GM12892 (cell line): ENCODE results near the gene TMED5. TPM values are rescaled to one million over a fixed set of nuclear protein-coding genes. Genes with fewer than 3 reads are reported as not detected.
"Not testable (repeated sequence)": the region's sequence is repeated elsewhere in the genome, so short reads cannot be mapped to it uniquely, and the experiment has no call there.

Experiments used
- DNase-seq: peaks from one replicate; pipeline ENCODE4 v3.0.0; 2011; ENCODE audit not compliant: insufficient read length
- FAIRE-seq: peaks from 2 replicates; lab custom pipeline; 2011; peaks lifted over from hg19 to GRCh38; lab: Jason Lieb, UNC
- POLR2A ChIP-seq: IDR thresholded peaks from 2 replicates; pipeline ENCODE4 v1.6.1; 2011; ENCODE audit warnings: low read depth, low read length, control low read depth
- POLR2AphosphoS5 ChIP-seq: IDR thresholded peaks from 2 replicates; pipeline ENCODE4 v1.6.1; 2011; ENCODE audit warnings: low read depth, low read length, control low read depth
- TAF1 ChIP-seq: IDR thresholded peaks from 2 replicates; pipeline ENCODE4 v1.6.1; 2011; ENCODE audit warnings: low read depth, mild to moderate bottlenecking, control low read depth, low read length, borderline replicate concordance
- polyA plus RNA-seq: library from polyadenylated mRNA; unstranded; fragments of >200 nt; gene quantifications from one replicate; pipeline ENCODE4 v1.2.1, GENCODE V29; 2012; ENCODE audit warnings: missing spikeins, inconsistent platforms; ENCODE audit not compliant: missing spikeins

Gene TMED5
- polyA plus RNA-seq, result 31.6 TPM

- FAIRE-seq, result peak; percentile 98
- TF ChIP-seq POLR2A, result peak; percentile 78
- peak; percentile 89 for TF ChIP-seq POLR2AphosphoS5
- TF ChIP-seq TAF1, result peak; percentile 68
- peak; percentile 67 for DNase-seq
Measured at GRCh38 chr1:93179886-93180722, at the start of gene TMED5. Gene TMED5, minus strand, starts transcription at chr1:93180413. Its CDS starts 171 bp downstream, at chr1:93180242.

DNA sequence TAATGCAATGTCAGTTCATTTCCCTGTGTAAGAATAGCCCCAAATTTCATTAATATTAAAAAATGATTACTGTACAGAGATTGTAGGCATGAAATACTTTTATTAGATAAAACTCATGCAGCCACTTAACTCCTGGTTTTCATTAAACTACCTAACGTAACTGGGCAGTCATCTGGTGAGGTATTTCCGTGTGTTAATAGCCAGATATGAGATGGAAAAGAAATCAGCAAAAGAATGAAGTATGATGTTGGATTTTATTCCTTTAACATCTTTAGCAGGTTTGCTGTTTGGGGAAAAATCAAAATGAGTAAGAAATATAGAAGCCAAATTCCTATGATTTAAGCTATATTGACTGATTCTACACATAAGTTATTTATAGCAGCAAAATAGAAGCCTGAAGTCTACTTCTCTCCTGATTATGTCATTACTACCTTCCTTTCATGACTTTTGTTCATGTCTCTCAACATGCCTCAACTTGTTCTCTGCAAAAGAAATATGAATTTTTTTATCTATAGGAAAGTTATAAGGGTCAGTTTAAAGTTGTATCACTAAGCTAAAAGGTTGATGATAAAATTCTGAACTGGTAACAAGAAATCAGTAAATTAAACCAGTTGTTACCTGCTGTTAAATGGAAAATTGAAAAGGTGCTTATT is 42.9 kb upstream of the TMED5 start:
- FAIRE-seq (no peak), DNase-seq (no peak)
- no peak for TF ChIP-seq POLR2AphosphoS5
- no peak for TF ChIP-seq POLR2A
- TF ChIP-seq TAF1, result no peak

DNA sequence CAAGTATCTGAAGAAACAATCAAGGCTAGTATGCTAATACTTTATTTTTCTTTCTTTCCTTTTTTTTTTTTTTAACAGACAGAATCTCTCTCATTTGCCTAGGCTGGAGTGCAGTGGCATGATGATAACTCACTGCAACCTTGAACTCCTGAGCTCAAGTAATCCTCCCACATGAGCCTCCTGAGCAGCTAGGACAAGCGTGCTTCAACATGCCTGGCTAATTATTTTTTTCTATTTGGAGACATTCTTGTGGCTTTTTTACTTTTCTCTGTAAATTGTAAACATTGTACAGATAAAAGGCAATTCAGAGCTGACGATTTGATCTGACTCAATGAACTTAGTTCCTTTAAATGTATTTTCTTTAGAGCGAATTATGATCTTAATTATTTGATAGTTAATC is 41.7 kb upstream of the TMED5 start:
- DNase-seq (no peak), FAIRE-seq (no peak)
- no peak for TF ChIP-seq TAF1
- TF ChIP-seq POLR2A, result no peak
- no peak for TF ChIP-seq POLR2AphosphoS5

DNA sequence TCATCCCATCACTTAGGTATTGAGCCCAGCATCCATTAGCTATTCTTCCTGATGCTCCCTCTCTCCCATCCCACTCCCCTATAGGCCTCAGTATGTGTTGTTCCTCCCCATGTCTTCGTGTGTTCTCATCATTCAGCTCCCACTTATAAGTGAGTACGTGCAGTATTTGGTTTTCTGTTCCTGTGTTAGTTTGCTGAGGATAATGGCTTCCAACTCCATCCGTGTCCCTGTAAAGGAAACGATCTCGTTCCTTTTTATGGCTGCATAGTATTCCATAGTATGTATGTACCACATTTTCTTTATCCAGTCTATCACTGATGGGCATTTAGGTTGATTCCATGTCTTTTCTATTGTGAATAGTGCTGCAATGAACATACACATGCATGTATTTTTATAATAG is 40.5 kb upstream of the TMED5 start:
- not testable (repeated sequence) for DNase-seq

DNA sequence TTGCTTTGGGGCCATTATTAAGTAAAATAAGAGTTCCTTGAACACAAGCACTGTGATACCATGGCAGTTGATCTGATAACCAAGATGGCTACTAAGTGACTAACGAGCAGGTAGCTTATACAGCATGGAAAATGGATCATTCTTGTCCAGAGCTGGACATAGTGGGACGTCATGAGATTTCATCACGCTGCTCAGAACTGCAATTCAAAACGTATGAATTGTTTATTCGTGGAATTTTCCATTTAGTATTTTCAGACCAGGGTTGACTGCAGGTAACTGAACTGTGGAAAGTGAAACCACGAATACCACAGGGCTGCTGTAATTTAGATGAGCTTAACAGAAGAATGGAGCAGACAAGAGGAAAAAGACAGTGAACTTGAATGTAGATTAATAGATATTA is 39.2 kb upstream of the TMED5 start:
- TF ChIP-seq POLR2A (no peak), TAF1 (no peak), POLR2AphosphoS5 (no peak)
- peak; percentile 1 for DNase-seq
- peak; percentile 17 for FAIRE-seq

More for the DNA sequence above, 40.5 kb upstream of the TMED5 start:
- not testable (repeated sequence) for FAIRE-seq

- TF ChIP-seq TAF1 (no peak), POLR2A (no peak), POLR2AphosphoS5 (no peak)
- FAIRE-seq (no peak), DNase-seq (no peak)
Measured at GRCh38 chr1:93215322-93215721, 35.1 kb upstream of the TMED5 start.

GRCh38 chr1:93207211-93207610 is 27.0 kb upstream of the TMED5 start:
- DNase-seq, result no peak
- no peak for TF ChIP-seq TAF1
- no peak for TF ChIP-seq POLR2A
- TF ChIP-seq POLR2AphosphoS5, result no peak
- FAIRE-seq, result no peak

DNA sequence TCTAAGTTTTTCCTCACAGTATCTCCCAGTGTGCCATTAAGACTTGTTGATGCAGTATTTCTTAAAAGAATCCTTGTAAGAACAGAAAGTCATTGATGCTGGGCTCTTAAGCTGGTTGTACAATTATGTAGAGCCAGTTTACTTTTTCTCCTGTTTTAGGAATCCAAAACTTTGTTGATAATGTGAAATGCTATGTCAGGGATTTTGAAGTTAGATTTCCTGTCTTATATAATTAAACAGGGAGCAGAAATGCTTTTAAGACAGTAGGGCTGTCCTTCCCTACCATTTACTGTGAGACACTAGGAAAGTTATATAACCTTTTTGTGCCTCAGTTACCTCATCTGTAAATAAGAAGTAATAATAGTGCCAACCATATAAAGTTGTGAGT is 26.3 kb upstream of the TMED5 start:
- no peak for FAIRE-seq
- TF ChIP-seq POLR2AphosphoS5 (no peak), TAF1 (no peak), POLR2A (no peak)
- DNase-seq, result no peak

GRCh38 chr1:93205892-93206566 is 25.8 kb upstream of the TMED5 start:
- no peak for DNase-seq
- FAIRE-seq, result no peak

DNA sequence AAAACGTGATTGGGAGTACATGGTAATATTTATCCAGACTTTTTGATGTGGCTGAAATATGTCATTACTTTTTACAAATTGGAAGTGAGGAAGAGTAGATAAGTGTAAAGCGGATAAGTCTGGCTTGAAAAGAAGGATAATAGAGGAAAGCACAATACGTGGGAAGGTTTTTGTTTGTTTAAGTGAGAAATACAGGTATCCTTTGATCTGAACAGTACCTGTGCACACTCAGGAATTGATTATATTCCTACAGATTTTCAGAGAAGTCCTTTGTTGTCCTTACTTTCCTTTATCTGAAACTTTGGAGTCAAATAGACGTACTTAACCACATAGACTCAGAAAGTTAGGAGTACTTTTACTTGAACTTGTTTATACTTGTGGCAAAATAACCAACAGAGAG is 20.5 kb upstream of the TMED5 start:
- TF ChIP-seq POLR2A (no peak), TAF1 (no peak), POLR2AphosphoS5 (no peak)
- DNase-seq, result no peak
- no peak for FAIRE-seq

More at GRCh38 chr1:93205892-93206566, 25.8 kb upstream of the TMED5 start:
- TF ChIP-seq POLR2AphosphoS5, result no peak
- no peak for TF ChIP-seq POLR2A
- no peak for TF ChIP-seq TAF1

DNA sequence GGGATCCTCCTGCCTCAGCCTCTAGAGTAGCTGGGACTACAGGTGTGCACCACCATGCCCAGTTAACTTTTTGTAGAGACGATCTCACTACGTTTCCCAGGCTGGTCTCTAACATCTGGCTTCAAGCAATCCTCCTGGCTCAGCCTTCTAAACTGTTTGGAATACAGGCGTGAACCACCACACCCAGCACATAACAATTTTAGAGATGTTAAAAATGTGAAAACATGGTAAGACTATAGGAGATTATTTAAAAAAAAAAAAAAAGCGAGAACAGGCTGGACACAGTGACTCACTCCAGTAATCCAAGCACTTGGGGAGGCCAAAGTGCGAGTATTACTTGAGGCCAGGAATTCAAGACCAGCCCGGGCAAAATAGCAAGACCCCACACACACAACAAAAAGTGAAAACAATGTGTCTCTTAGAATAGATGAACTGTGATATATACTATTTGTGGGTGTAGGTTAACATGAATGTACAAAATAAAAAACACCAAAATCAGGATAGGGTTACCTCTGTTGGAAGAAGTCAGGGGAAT is 19.9 kb upstream of the TMED5 start:
- FAIRE-seq, result no peak
- DNase-seq, result no peak
- TF ChIP-seq POLR2A (no peak), TAF1 (no peak), POLR2AphosphoS5 (no peak)

GRCh38 chr1:93199150-93199549 is 18.9 kb upstream of the TMED5 start:
- no peak for FAIRE-seq
- no peak for TF ChIP-seq POLR2A
- no peak for TF ChIP-seq POLR2AphosphoS5
- no peak for TF ChIP-seq TAF1
- no peak for DNase-seq
